Stimulated activated CD8-positive, alpha-beta memory T cell treated with anti-CD3 and anti-CD28 coated beads, Interleukin-4, amount 100 ng/mL, for 24 hours (primary cell): ENCODE results near the gene UBL7.

Experiments used
- DNase-seq: peaks from one replicate; pipeline ENCODE4 v3.0.0-alpha.2; 2020; ENCODE audit warnings: low read depth

The UBL7 gene

GRCh38 chr15:74441248-74441941, 19.6 kb downstream of the UBL7 start:
- no peak for DNase-seq

DNA sequence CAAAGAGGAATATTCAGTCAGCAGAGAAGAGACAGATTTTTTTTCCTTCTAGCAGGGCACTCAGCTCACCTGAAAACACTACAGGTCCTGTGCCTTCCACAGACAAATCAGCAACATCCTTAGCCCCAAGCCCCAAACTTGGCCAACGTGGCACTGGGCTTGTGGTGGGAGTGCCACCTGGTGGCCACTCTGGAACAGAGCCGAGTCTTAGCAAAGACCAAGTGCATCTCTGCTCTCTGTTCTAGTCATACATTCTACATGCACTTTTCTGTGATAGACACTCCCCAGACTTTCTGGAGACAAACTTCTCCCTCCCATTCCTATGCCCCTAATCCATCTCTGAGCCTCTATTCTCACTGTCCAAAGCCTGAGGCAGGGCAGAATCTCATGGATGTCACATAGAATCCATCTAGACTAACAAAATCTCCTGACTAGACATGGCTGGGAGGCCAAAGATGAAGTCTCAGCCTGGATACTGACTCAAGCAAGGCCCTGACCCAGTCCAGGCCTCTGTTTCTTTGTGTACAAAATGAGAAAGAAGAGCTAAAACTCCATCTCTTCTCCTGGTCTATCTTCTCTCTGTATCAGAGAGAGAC, 22.1 kb downstream of the UBL7 start:
- peak; percentile 70 for DNase-seq

DNA sequence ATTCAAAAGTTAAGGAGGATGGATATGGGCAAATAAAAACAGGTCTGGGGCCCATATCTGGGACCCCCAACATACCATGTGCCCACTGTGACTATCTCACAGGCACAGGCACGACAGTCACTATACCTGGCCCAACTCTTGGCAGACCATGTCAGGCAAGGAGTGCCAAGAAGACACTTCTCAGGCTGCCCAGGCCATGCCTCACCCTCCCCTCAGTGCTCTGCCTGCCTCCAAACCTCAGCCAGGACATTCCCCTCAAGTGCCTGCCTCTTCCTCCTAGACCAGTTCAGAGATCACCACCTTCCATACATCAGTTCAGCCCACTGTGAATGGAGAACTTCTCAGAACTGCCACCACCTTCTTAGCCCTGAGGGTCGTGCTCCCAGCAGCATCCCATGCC, 22.8 kb downstream of the UBL7 start:
- DNase-seq = no peak

DNA sequence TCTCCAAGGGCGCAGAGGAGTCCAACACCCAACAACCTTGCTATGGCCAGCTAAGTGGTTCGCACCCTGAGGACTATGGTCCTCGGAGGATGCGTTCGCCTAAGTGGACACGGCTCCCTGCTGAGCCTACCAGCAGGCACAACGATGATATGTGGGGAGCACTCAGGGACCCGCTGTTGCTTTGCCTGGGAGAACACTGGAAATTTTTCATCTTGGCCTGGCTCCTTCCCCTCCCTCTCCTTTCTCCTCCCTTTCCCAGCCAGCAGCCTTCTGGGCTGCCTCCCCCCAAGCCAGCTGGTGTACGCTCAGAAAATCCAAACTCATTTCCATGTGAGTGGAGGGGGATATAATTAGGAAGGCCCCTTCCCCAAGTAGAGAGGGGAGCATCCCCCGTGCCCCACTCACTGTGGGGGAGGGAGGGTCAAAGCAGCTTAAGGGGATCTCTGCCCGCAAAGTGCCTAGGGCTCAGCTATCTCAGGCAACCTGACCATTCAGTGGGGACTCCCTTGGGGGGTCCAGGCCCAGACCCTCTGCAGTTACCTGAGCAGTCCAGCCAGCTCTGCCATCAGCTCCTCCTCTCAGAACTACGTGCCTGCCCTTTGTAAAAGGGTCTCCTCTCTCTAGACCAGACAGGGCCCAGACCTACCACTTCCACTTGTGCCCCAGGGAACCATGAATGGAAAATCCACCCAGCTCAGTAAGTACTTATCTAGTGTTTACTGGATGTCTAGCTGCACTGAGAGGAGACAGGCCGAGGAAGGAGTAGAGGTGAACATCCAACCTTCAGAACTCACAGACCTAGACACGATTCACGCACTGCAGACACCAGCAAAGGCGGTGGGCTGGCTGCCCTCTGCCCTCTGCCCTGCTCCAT, 26.5 kb downstream of the UBL7 start:
- no peak for DNase-seq

GRCh38 chr15:74433592-74434262, 27.2 kb downstream of the UBL7 start, which contains the start of gene SEMA7A:
Gene SEMA7A (minus strand): TSS chr15:74433958. CDS start chr15:74433918, 40 bp downstream.
- peak; percentile 70 for DNase-seq

GRCh38 chr15:74432968-74433591, 27.9 kb downstream of the UBL7 start:
- DNase-seq = no peak

GRCh38 chr15:74432271-74432967, 28.5 kb downstream of the UBL7 start:
- DNase-seq = no peak

GRCh38 chr15:74431645-74432044, 29.3 kb downstream of the UBL7 start:
- DNase-seq = no peak

- no peak for DNase-seq
These were observed 29.8 kb downstream of the UBL7 start for GRCh38 chr15:74431116-74431515.

- DNase-seq = no peak
These were observed 30.4 kb downstream of the UBL7 start for GRCh38 chr15:74430510-74430951.

DNA sequence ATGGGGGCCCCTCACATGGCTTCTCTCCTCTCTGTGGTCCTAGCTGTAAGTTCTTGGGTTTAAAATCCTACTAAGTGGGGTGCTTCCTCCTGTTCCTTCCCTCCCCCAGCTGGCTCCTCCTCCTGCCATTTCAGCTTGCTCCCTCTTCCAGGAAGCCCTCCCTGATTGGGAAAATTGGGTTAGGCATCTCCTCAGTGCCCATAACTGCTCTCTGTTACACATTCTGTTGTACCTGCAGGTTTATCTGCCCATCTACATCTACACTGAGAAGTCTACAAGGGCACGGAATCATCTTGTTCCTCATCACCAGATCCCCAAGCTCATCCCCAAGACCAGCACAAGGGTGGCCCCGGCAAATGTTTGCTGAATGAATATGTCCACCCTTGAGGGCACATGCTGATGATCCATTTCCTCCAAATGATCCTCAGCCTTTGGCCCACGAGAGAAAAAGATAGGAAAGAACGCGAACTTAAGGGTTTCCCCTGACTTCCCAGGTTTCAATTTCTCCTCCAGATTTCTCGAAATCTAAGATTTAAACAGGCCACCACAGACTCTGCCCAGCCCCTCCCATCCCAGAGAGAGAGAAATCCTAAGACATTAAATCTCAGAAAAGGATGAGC, 31.1 kb downstream of the UBL7 start:
- no peak for DNase-seq

GRCh38 chr15:74428970-74429780, 31.8 kb downstream of the UBL7 start:
- DNase-seq = no peak

GRCh38 chr15:74428442-74428787, 32.5 kb downstream of the UBL7 start:
- no peak for DNase-seq

DNA sequence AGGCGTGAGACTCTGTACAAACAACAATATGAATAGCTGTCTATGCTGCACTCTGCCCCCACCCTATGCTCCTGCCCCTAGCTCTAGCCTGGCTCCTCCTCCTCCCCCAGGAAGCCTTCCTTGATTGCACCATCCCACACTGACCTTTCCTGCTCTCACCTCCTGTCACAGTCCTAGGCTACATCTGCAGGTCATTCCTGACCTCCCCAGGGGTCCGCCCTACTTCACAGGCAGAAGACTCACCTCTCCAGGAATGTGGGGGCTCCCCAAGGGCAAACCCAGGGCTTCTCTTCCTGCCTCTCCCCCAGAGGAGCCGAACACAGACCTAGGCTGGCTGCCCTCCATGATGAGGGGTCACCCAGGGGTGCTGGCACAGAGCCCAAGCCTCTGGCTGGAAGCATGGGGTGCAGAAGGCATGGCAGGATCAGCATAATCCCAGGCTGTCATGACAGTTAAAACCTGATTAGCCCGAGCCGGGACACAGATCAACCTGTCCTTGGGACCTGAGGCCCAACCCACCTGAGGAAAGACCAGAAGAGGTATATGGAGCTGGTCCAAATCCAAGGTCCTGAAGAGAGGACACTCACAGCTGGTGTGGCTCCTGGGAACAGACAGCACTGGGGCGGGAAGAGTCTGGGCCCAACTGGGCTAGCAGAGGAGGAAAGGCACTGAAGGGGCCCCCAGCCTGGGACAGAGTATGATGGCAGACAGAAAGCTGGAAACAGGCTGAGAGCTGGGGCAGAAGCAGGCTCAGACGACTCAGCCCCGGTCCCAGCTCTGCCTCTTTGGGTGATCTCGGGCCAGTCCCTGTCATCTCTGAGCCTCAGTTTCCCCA, 33.1 kb downstream of the UBL7 start:
- DNase-seq = no peak

DNA sequence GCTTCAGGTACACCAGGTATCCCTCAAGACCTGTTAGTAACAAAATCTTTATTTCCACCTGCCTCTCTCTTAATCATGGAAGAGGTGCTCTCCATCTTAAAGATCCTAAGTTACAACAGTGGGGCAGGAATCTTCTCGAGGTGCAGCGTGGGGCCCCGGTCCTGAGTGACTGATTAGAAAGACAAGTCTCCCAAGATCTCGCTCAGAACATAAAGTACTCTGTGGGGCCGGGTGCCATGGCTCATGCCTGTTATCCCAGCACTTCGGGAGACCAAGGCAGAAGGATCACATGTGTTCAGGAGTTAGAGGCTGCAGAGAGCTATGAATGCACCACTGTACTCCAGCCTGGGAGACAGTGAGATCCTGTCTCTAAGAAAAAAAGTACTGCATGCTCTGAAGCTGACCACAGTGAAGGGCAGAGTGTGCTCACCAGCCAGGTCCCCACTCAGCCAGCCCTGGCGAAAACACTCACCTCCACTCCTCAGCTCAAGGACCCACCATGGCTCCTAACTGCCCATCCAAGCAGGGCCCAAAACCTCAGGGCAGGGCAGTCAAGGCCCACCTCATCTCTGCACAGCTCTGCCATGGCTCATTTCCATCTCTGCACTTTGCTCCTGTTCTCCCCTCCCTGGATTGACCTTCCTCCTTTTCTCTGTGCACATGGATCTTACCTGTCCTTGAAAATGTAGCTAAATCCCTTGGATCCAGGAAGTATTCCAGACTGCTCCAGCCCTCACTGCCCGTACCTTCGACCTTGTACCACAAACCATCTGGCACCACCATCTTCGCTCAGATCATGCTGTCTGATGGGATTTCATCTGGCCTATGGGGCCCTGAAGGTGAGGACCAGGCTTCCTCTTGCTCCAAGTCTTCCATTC, 34.3 kb downstream of the UBL7 start:
- no peak for DNase-seq

DNA sequence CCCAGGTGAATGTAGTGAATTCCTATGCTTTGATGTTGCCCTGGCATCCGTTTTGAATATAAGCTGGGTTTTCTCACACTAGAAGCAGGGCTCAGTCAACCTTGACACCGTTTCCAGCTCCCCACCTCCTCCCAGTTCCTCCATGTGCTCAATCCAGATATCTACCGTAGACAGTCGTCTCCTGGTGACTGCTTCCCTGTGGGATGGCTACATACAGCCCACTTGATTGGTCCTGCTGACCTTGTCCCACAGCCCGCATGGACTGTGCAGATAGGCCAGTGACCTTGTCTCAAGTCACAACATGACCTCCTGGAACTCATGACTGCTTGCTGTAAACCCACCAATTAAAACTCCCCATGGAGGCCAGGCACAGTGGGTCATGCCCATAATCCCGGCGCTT, 35.3 kb downstream of the UBL7 start:
- no peak for DNase-seq

- no peak for DNase-seq
These were observed 35.9 kb downstream of the UBL7 start for GRCh38 chr15:74424901-74425528.
